Neural cell (in vitro differentiated cells): Measurements from ENCODE around the gene SIGLEC12. TPM values are rescaled to one million over a fixed set of nuclear protein-coding genes. Genes with fewer than 3 reads are reported as not detected.

Source experiments
- H2AFZ ChIP-seq: fragments of 200-600, 300-800 bp; sonication (generic), shearing (Covaris generic); 2 replicates; pipeline ENCODE4 v1.6.0; 2014; ENCODE audit warnings: low read depth, mild to moderate bottlenecking, antibody characterized with exemption, low read length, moderate library complexity
- H3F3A ChIP-seq: fragments of 200-600 bp; shearing (Covaris generic); 2 replicates; pipeline ENCODE4 v1.6.1; 2016; ENCODE audit warnings: mild to moderate bottlenecking, moderate library complexity, mixed read lengths, antibody characterized with exemption, low read length; ENCODE audit not compliant: insufficient read depth, poor library complexity, severe bottlenecking
- H3K27ac ChIP-seq: fragments of 200-600, 300-800 bp; sonication (generic), shearing (Covaris generic); 2 replicates; pipeline ENCODE4 v1.5.1; 2014; ENCODE audit warnings: mild to moderate bottlenecking, low read length, moderate library complexity
- H3K27me3 ChIP-seq: fragments of 300-800, 200-600 bp; sonication (generic), shearing (Covaris generic); 2 replicates; pipeline ENCODE4 v1.6.0; 2014; ENCODE audit warnings: mild to moderate bottlenecking, low read depth, low read length, moderate library complexity; ENCODE audit not compliant: insufficient read depth
- H3K36me3 ChIP-seq: fragments of 300-800, 200-600 bp; sonication (generic), shearing (Covaris generic); 2 replicates; pipeline ENCODE4 v1.5.1; 2014; ENCODE audit warnings: mild to moderate bottlenecking, antibody characterized with exemption, low read length, moderate library complexity; ENCODE audit not compliant: insufficient read depth
- H3K4me2 ChIP-seq: fragments of 300-800, 200-600 bp; sonication (generic), shearing (Covaris generic); 2 replicates; pipeline ENCODE4 v1.6.0; 2014; ENCODE audit warnings: mild to moderate bottlenecking, low read length
- H3K4me3 ChIP-seq: fragments of 300-800, 200-600 bp; sonication (generic), shearing (Covaris generic); 2 replicates; pipeline ENCODE4 v1.5.1; 2014; ENCODE audit warnings: mild to moderate bottlenecking, low read length, moderate library complexity
- H3K79me2 ChIP-seq: fragments of 200-600 bp; shearing (Covaris generic); replicated peaks from 2 replicates; pipeline ENCODE4 v1.6.0; 2014; ENCODE audit warnings: mild to moderate bottlenecking, low read length, moderate library complexity; ENCODE audit not compliant: insufficient read depth
- H3K9ac ChIP-seq: fragments of 300-800, 200-600 bp; sonication (generic), shearing (Covaris generic); 2 replicates; pipeline ENCODE4 v1.6.1; 2016; ENCODE audit warnings: mild to moderate bottlenecking, low read length, mixed read lengths
- H3K9me2 ChIP-seq: fragments of 200-600 bp; shearing (Covaris generic); 2 replicates; pipeline ENCODE4 v1.6.1; 2016; ENCODE audit warnings: mild to moderate bottlenecking, low read length, mixed read lengths; ENCODE audit not compliant: insufficient read depth
- H3K9me3 ChIP-seq: fragments of 200-600, 300-800 bp; sonication (generic), shearing (Covaris generic); 2 replicates; pipeline ENCODE4 v1.6.1; 2016; ENCODE audit warnings: mild to moderate bottlenecking, mixed run types, low read length, moderate library complexity, mixed read lengths
- H4K20me1 ChIP-seq: fragments of 200-600 bp; shearing (Covaris generic); 2 replicates; pipeline ENCODE4 v1.6.1; 2016; ENCODE audit warnings: mild to moderate bottlenecking, mixed run types; ENCODE audit not compliant: insufficient read depth
- CTCF ChIP-seq: fragments of 450-650 bp; IDR thresholded peaks from 2 replicates; pipeline ENCODE4 v1.5.1; 2014; ENCODE audit warnings: antibody characterized with exemption, mild to moderate bottlenecking, moderate library complexity; ENCODE audit not compliant: poor library complexity, severe bottlenecking
- EP300 ChIP-seq: fragments of 450-650 bp; conservative IDR thresholded peaks from 2 replicates; pipeline ENCODE4 v1.6.1; 2014; ENCODE audit warnings: antibody characterized with exemption, mild to moderate bottlenecking, moderate library complexity; ENCODE audit not compliant: poor library complexity, severe bottlenecking
- EZH2 ChIP-seq: fragments of 200-600, 300-800 bp; shearing (Covaris generic), sonication (generic); IDR thresholded peaks from 2 replicates; pipeline ENCODE4 v1.6.1; 2014; ENCODE audit warnings: antibody characterized with exemption, low read length, borderline replicate concordance, mild to moderate bottlenecking; ENCODE audit not compliant: insufficient read depth, poor library complexity, severe bottlenecking
- MXI1 ChIP-seq: fragments of 450-650 bp; conservative IDR thresholded peaks from 2 replicates; pipeline ENCODE4 v1.6.1; 2014; ENCODE audit warnings: antibody characterized with exemption, mild to moderate bottlenecking; ENCODE audit not compliant: poor library complexity, severe bottlenecking
- POLR2AphosphoS5 ChIP-seq: IDR thresholded peaks from 2 replicates; pipeline ENCODE4 v1.6.1; 2012
- RAD21 ChIP-seq: fragments of 450-650 bp; conservative IDR thresholded peaks from 2 replicates; pipeline ENCODE4 v1.6.1; 2014; ENCODE audit warnings: antibody characterized with exemption, mild to moderate bottlenecking, moderate library complexity
- REST ChIP-seq: IDR thresholded peaks from 2 replicates; pipeline ENCODE4 v1.6.1; 2012; ENCODE audit warnings: borderline replicate concordance
- SMC3 ChIP-seq: fragments of 450-650 bp; conservative IDR thresholded peaks from 2 replicates; pipeline ENCODE4 v1.6.1; 2014; ENCODE audit warnings: antibody characterized with exemption, mild to moderate bottlenecking, moderate library complexity; ENCODE audit not compliant: poor library complexity
- TAF1 ChIP-seq: IDR thresholded peaks from 2 replicates; pipeline ENCODE4 v1.6.1; 2012; ENCODE audit warnings: low read depth
- polyA plus RNA-seq: library from polyadenylated mRNA; depleted of rRNA; stranded (reverse); fragments of >200 nt; gene quantifications from 2 replicates; pipeline ENCODE4 v1.2.3, GENCODE V29; 2014

Gene SIGLEC12
- polyA plus RNA-seq, 1 donor from 2014 or later: not detected

GRCh38 chr19:51469629-51470028 is 32.0 kb downstream of the SIGLEC12 start:
- Histone ChIP-seq H4K20me1 (no peaks in the 10 kb centered on the region), H3K9me2 (no peaks in the 10 kb centered on the region), H3K9me3 (no peaks in the 10 kb centered on the region), H2AFZ (no peak overlapping the region), H3K27ac (no peak overlapping the region), H3K4me3 (no peak overlapping the region), H3F3A (no peaks in the 10 kb centered on the region), H3K79me2 (no peaks in the 10 kb centered on the region), H3K9ac (no peak overlapping the region), H3K27me3 (no peaks in the 10 kb centered on the region), H3K36me3 (no peaks in the 10 kb centered on the region), H3K4me2 (no peak overlapping the region)
- TF ChIP-seq EZH2: no peak
- TF ChIP-seq EP300: no peak
- no peak for TF ChIP-seq CTCF
- no peak for TF ChIP-seq SMC3
- no peak for TF ChIP-seq RAD21
- TF ChIP-seq MXI1: no peak
- TF ChIP-seq POLR2AphosphoS5: no peak
- no peak for TF ChIP-seq TAF1
- no peak for TF ChIP-seq REST

GRCh38 chr19:51469162-51469561 is 32.4 kb downstream of the SIGLEC12 start:
- no peaks in the 10 kb centered on the region for H3K9me3 ChIP-seq
- H3K36me3 ChIP-seq: no peaks in the 10 kb centered on the region
- no peak overlapping the region for H3K27ac ChIP-seq
- no peaks in the 10 kb centered on the region for H3F3A ChIP-seq
- no peak overlapping the region for H3K9ac ChIP-seq
- no peaks in the 10 kb centered on the region for H3K9me2 ChIP-seq
- no peak for TF ChIP-seq REST
- TF ChIP-seq TAF1: no peak
- no peak for TF ChIP-seq POLR2AphosphoS5
- TF ChIP-seq EP300: no peak
- TF ChIP-seq MXI1: no peak
- TF ChIP-seq CTCF: no peak
- TF ChIP-seq RAD21: no peak
- TF ChIP-seq EZH2: no peak
- no peak for TF ChIP-seq SMC3
- H3K27me3 ChIP-seq: no peaks in the 10 kb centered on the region
- no peak overlapping the region for H3K4me2 ChIP-seq
- no peak overlapping the region for H2AFZ ChIP-seq
- H4K20me1 ChIP-seq: no peaks in the 10 kb centered on the region
- no peaks in the 10 kb centered on the region for H3K79me2 ChIP-seq
- no peak overlapping the region for H3K4me3 ChIP-seq
